HEK293 (cell line): Measurements from ENCODE around the gene WDR88.

Source experiments
- CTCF ChIA-PET: fragments of 350-600 bp; formaldehyde crosslinking; extraction: SDS; loops from one replicate; lab custom pipeline; 2021; ENCODE audit warnings: antibody characterized with exemption; lab: Yijun Ruan, JAX
- POLR2A ChIA-PET: fragments of 300-600 bp; formaldehyde crosslinking; extraction: SDS; loops from one replicate; lab custom pipeline; 2020; ENCODE audit warnings: antibody characterized with exemption, inconsistent platforms; lab: Yijun Ruan, JAX
- H3K27ac ChIP-seq: fragments of 200-500 bp; sonication (Bioruptor generic); 2 replicates; pipeline ENCODE4 v1.5.1; 2014; ENCODE audit warnings: low read depth, low read length, control low read depth, inconsistent platforms; ENCODE audit errors: extremely low read depth
- H3K36me3 ChIP-seq, 2 experiments: fragments of 200-500 bp in 1 of 2; sonication (Bioruptor generic) in 1 of 2; 1 replicate in 1 of 2; 2 replicates in 1 of 2; pipeline ENCODE4 v1.5.1; 2014 to 2017; ENCODE audit warnings: inconsistent platforms in 2 of 2, low read length in 2 of 2; ENCODE audit not compliant: control insufficient read depth in 2 of 2, insufficient read depth in 1 of 2
- H3K4me1 ChIP-seq: fragments of 200-500 bp; sonication (Bioruptor generic); 2 replicates; pipeline ENCODE4 v1.5.1; 2014; ENCODE audit warnings: mild to moderate bottlenecking, low read length, inconsistent platforms; ENCODE audit not compliant: control insufficient read depth, insufficient read depth
- H3K4me3 ChIP-seq: 2 replicates; pipeline ENCODE4 v1.5.1; 2011; ENCODE audit warnings: low read depth, mild to moderate bottlenecking, control low read depth, low read length, moderate library complexity
- H3K9me3 ChIP-seq: fragments of 200-500 bp; sonication (Bioruptor generic); 2 replicates; pipeline ENCODE4 v1.5.1; 2014; ENCODE audit warnings: low read depth, low read length, inconsistent platforms; ENCODE audit not compliant: control insufficient read depth, insufficient read depth
- GLI4 ChIP-seq: fragments of 450-650 bp; formaldehyde crosslinking; IDR thresholded peaks from 2 replicates; pipeline ENCODE4 v1.5.1; 2016; ENCODE audit warnings: missing biosample characterization, missing genetic modification characterization
- GLIS1 ChIP-seq: fragments of 450-650 bp; formaldehyde crosslinking; IDR thresholded peaks from 2 replicates; pipeline ENCODE4 v1.5.1; 2016; ENCODE audit warnings: missing biosample characterization, missing genetic modification characterization
- GLIS2 ChIP-seq: fragments of 450-650 bp; formaldehyde crosslinking; IDR thresholded peaks from 2 replicates; pipeline ENCODE4 v1.5.1; 2016; ENCODE audit warnings: missing biosample characterization, missing genetic modification characterization
- IKZF3 ChIP-seq: fragments of 450-650 bp; IDR thresholded peaks from 2 replicates; pipeline ENCODE4 v1.5.0; 2018; ENCODE audit warnings: missing biosample characterization, mild to moderate bottlenecking, missing genetic modification characterization, moderate library complexity
- KLF1 ChIP-seq: fragments of 450-650 bp; formaldehyde crosslinking; IDR thresholded peaks from 2 replicates; pipeline ENCODE4 v1.5.1; 2016; ENCODE audit warnings: missing biosample characterization, missing genetic modification characterization
- KLF16 ChIP-seq: fragments of 450-650 bp; formaldehyde crosslinking; IDR thresholded peaks from 2 replicates; pipeline ENCODE4 v1.5.1; 2017; ENCODE audit warnings: missing biosample characterization, missing genetic modification characterization
- MZF1 ChIP-seq: fragments of 450-650 bp; formaldehyde crosslinking; IDR thresholded peaks from 2 replicates; pipeline ENCODE4 v1.5.1; 2017; ENCODE audit warnings: missing biosample characterization, missing genetic modification characterization, borderline replicate concordance
- PRDM10 ChIP-seq: fragments of 450-650 bp; formaldehyde crosslinking; IDR thresholded peaks from 2 replicates; pipeline ENCODE4 v1.5.1; 2016; ENCODE audit warnings: missing biosample characterization, missing genetic modification characterization
- ZBTB7A ChIP-seq: fragments of 450-650 bp; formaldehyde crosslinking; IDR thresholded peaks from 2 replicates; pipeline ENCODE4 v1.5.1; 2016; ENCODE audit warnings: low read depth, missing biosample characterization, missing genetic modification characterization
- ZFP69B ChIP-seq: fragments of 450-650 bp; formaldehyde crosslinking; IDR thresholded peaks from 2 replicates; pipeline ENCODE4 v1.5.1; 2016; ENCODE audit warnings: missing biosample characterization, missing genetic modification characterization
- ZIC2 ChIP-seq: fragments of 450-650 bp; formaldehyde crosslinking; IDR thresholded peaks from 2 replicates; pipeline ENCODE4 v1.5.1; 2016; ENCODE audit warnings: missing biosample characterization, missing genetic modification characterization
- ZNF133 ChIP-seq: fragments of 450-650 bp; formaldehyde crosslinking; IDR thresholded peaks from 2 replicates; pipeline ENCODE4 v1.5.1; 2016; ENCODE audit warnings: missing biosample characterization, missing genetic modification characterization
- ZNF23 ChIP-seq: fragments of 450-650 bp; formaldehyde crosslinking; IDR thresholded peaks from 2 replicates; pipeline ENCODE4 v1.5.1; 2016; ENCODE audit warnings: missing biosample characterization, missing genetic modification characterization, borderline replicate concordance
- ZNF423 ChIP-seq: fragments of 450-650 bp; formaldehyde crosslinking; IDR thresholded peaks from 2 replicates; pipeline ENCODE4 v1.5.1; 2016; ENCODE audit warnings: missing biosample characterization, missing genetic modification characterization
- ZNF426 ChIP-seq: fragments of 450-650 bp; formaldehyde crosslinking; IDR thresholded peaks from 2 replicates; pipeline ENCODE4 v1.5.1; 2017; ENCODE audit warnings: missing biosample characterization, missing genetic modification characterization, mild to moderate bottlenecking, inconsistent platforms, moderate library complexity
- ZNF501 ChIP-seq: fragments of 450-650 bp; formaldehyde crosslinking; IDR thresholded peaks from 2 replicates; pipeline ENCODE4 v1.5.1; 2016; ENCODE audit warnings: missing biosample characterization, missing genetic modification characterization
- ZNF544 ChIP-seq: fragments of 450-650 bp; formaldehyde crosslinking; IDR thresholded peaks from 2 replicates; pipeline ENCODE4 v1.5.0; 2017; ENCODE audit warnings: missing biosample characterization, missing genetic modification characterization
- ZNF670 ChIP-seq: fragments of 450-650 bp; formaldehyde crosslinking; IDR thresholded peaks from 2 replicates; pipeline ENCODE4 v1.5.1; 2016; ENCODE audit warnings: missing biosample characterization, missing genetic modification characterization, low read depth
- ZNF707 ChIP-seq: fragments of 450-650 bp; formaldehyde crosslinking; IDR thresholded peaks from 2 replicates; pipeline ENCODE4 v1.5.1; 2016; ENCODE audit warnings: missing biosample characterization, missing genetic modification characterization
- ZSCAN5A ChIP-seq: fragments of 450-650 bp; formaldehyde crosslinking; IDR thresholded peaks from 2 replicates; pipeline ENCODE4 v1.5.1; 2016; ENCODE audit warnings: missing biosample characterization, missing genetic modification characterization
- TF ChIP-seq, protein P1 (sequence below): fragments of 450-650 bp; formaldehyde crosslinking; IDR thresholded peaks from 2 replicates; pipeline ENCODE4 v1.5.1; 2017; ENCODE audit warnings: missing biosample characterization, missing genetic modification characterization
- TF ChIP-seq, protein P2 (sequence below): fragments of 450-650 bp; formaldehyde crosslinking; optimal IDR thresholded peaks from 2 replicates; pipeline ENCODE3; 2016; ENCODE audit warnings: missing biosample characterization, mild to moderate bottlenecking, missing genetic modification characterization

The WDR88 gene

GRCh38 chr19:33195645-33196347 lies 63.9 kb downstream of the WDR88 start (continued):
- TF ChIP-seq, protein P1, sequence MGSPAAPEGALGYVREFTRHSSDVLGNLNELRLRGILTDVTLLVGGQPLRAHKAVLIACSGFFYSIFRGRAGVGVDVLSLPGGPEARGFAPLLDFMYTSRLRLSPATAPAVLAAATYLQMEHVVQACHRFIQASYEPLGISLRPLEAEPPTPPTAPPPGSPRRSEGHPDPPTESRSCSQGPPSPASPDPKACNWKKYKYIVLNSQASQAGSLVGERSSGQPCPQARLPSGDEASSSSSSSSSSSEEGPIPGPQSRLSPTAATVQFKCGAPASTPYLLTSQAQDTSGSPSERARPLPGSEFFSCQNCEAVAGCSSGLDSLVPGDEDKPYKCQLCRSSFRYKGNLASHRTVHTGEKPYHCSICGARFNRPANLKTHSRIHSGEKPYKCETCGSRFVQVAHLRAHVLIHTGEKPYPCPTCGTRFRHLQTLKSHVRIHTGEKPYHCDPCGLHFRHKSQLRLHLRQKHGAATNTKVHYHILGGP (tag by site-specific recombination) = no peak
- TF ChIP-seq PRDM10 (tag by site-specific recombination) (peak; percentile 82), ZNF423 (tag by site-specific recombination) (peak; percentile 66), ZNF544 (tag by site-specific recombination) (no peak), ZNF133 (tag by site-specific recombination) (no peak), GLIS2 (peak; percentile 56), ZNF426 (tag by site-specific recombination) (no peak), ZNF707 (tag by site-specific recombination) (no peak), GLIS1 (tag by site-specific recombination) (peak; percentile 49; the same call in 1 of the 2 replicates), ZNF501 (peak; percentile 24; the same call in 1 of the 2 replicates), ZIC2 (tag by site-specific recombination) (peak; percentile 80), GLI4 (no peak), ZNF670 (tag by site-specific recombination) (no peak), IKZF3 (tag by site-specific recombination) (0 out of 2 replicates have a peak, but pooled peaks have one; percentile 3), MZF1 (tag by site-specific recombination) (peak; percentile 89)

DNA sequence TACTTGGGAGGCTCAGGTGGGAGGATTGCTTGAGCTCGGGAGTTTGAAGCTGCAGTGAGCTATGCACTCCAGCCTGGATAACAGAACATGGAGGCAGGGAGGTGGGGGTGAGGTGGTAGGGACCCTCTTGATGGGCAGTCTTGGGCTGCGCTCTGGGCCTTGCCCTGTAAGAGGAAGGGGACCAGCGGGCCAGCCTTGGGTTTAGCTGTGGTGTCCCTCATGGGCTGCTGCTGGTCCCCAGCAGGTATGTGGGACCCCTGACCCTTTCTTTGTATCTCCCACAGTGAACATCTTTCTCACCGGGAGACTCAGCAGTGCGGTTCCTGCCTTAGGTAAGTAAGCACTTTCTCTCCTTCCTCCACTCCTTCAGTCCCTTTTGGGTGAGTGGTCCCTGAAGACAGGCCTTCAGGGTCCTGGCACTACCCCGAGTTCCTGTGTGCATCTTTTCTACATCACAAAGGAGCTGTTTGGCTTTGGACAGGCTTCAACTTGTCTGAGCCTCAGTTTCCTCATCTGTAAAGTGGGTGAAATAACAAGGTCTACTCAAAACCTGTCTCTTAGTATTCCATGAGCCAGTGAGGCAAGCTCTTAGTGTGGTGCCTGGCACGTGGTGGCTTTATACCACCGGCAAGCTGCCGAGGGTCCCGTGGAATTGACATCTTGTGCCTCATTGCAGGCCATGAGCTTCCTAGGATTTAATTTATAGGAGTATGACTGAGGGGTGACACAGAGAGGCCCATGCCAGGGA lies 64.7 kb downstream of the WDR88 start:
- CTCF ChIA-PET = interaction anchor here (0.7 to 6.4 kb wide), 8 partner anchors 12 to 71 kb away, joined by 3 to 75 read pairs (median 6); no protein-coding TSS in a partner anchor
- no peaks in the 10 kb centered on the region for H3K9me3 ChIP-seq
- peaks cover 31 to 47% of the 10 kb centered on the region in 2 experiments for H3K36me3 ChIP-seq
- TF ChIP-seq KLF16 (tag by site-specific recombination) (no peak), ZBTB7A (tag by site-specific recombination) (peak; percentile 19; the same call in 1 of the 2 replicates), ZFP69B (tag by site-specific recombination) (no peak), ZNF23 (tag by site-specific recombination) (no peak), ZSCAN5A (no peak), KLF1 (no peak)
- TF ChIP-seq, protein P2, sequence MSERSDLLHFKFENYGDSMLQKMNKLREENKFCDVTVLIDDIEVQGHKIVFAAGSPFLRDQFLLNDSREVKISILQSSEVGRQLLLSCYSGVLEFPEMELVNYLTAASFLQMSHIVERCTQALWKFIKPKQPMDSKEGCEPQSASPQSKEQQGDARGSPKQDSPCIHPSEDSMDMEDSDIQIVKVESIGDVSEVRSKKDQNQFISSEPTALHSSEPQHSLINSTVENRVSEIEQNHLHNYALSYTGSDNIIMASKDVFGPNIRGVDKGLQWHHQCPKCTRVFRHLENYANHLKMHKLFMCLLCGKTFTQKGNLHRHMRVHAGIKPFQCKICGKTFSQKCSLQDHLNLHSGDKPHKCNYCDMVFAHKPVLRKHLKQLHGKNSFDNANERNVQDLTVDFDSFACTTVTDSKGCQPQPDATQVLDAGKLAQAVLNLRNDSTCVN (tag by site-specific recombination) = peak; percentile 9
- H3K4me3 ChIP-seq = no peak overlapping the region
- POLR2A ChIA-PET = interaction anchor here (1.1 to 5.2 kb wide), 4 partner anchors 12 to 20 kb away, joined by 3 to 30 read pairs (median 6); no protein-coding TSS in a partner anchor
- H3K4me1 ChIP-seq = peaks cover 10% of the 10 kb centered on the region
- no peak overlapping the region for H3K27ac ChIP-seq
